Spleen (tissue), 11 donors: ENCODE results near the gene MGMT. TPM values are rescaled to one million over a fixed set of nuclear protein-coding genes. Genes with fewer than 3 reads are reported as not detected.

Experiments
- DNase-seq: peaks from one replicate; pipeline ENCODE4 v3.0.0-alpha.2; 2020
- H3K27ac ChIP-seq, 8 donors: fragments of 200-600 bp; sonication (generic) in 7 of 8; 1 replicate in 4 of 8; 2 replicates in 4 of 8; pipeline versions ENCODE4 v1.5.0 to v1.8.0; 2016 to 2021; ENCODE audit warnings: inconsistent platforms in 4 of 8, mild to moderate bottlenecking in 4 of 8, moderate library complexity in 1 of 8
- H3K27me3 ChIP-seq, 7 donors: fragments of 200-600 bp; sonication (generic) in 6 of 7; replicated peaks in 1 of 7; 1 replicate in 4 of 7; 2 replicates in 3 of 7; pipeline versions ENCODE4 v1.5.0 to v1.8.0; 2016 to 2021; ENCODE audit warnings: inconsistent platforms in 3 of 7, mild to moderate bottlenecking in 1 of 7
- H3K36me3 ChIP-seq, 6 donors: fragments of 200-600 bp; sonication (generic) in 5 of 6; 1 replicate in 4 of 6; 2 replicates in 2 of 6; pipeline versions ENCODE4 v1.5.0 to v1.8.0; 2016 to 2021; ENCODE audit warnings: inconsistent platforms in 2 of 6
- H3K4me1 ChIP-seq, 6 donors: fragments of 200-600 bp; sonication (generic) in 5 of 6; 1 replicate in 3 of 6; 2 replicates in 3 of 6; pipeline versions ENCODE4 v1.5.0 to v1.8.0; 2016 to 2021; ENCODE audit warnings: inconsistent platforms in 3 of 6
- H3K4me3 ChIP-seq, 8 donors: fragments of 200-600 bp; sonication (generic) in 7 of 8; 1 replicate in 4 of 8; 2 replicates in 4 of 8; pipeline versions ENCODE4 v1.5.0 to v1.8.0; 2016 to 2021; ENCODE audit warnings: inconsistent platforms in 4 of 8, mild to moderate bottlenecking in 4 of 8, moderate library complexity in 2 of 8
- H3K9me3 ChIP-seq, 8 donors: fragments of 200-600 bp; sonication (generic) in 7 of 8; 1 replicate in 4 of 8; 2 replicates in 4 of 8; pipeline versions ENCODE4 v1.5.0 to v1.8.0; 2016 to 2021; ENCODE audit warnings: inconsistent platforms in 4 of 8
- POLR2A ChIP-seq, 3 donors: fragments of 450-650 bp; IDR thresholded peaks; one replicate each; pipeline ENCODE4 v1.5.1; 2017; ENCODE audit warnings: antibody characterized with exemption in 3 of 3, mild to moderate bottlenecking in 1 of 3
- POLR2AphosphoS5 ChIP-seq, 3 donors: sonication (generic); formaldehyde crosslinking; IDR thresholded peaks; one replicate each; pipeline ENCODE4 v1.5.1; 2017; ENCODE audit warnings: antibody characterized with exemption in 3 of 3
- WGBS, 5 donors: extraction: QIAGEN DNeasy Blood & Tissue Kit in 3 of 5; methylation state at CpG; one replicate each; pipeline versions ENCODE4 v1.1.5 to v1.1.7; 2013 to 2018; 5-methylcytosine and 5-hydroxymethylcytosine counted together
- intact Hi-C: fragments of 100-400 bp; cut with DNase I; formaldehyde crosslinking; loops from one replicate; pipeline ENCODE4 v1.15.0; 2023; ENCODE audit warnings: low total_unique reads
- polyA plus RNA-seq, 3 donors: library from polyadenylated mRNA; stranded (reverse); fragments of 200-250 nt; gene quantifications; one replicate each; pipeline ENCODE4 v1.2.1, GENCODE V29; 2013
- total RNA-seq, 7 donors: library from RNA; depleted of rRNA in 3 of 7; stranded (reverse); fragments of >200 nt in 3 of 7; fragmentation: NEBNext Ultra II Directional in 4 of 7; extraction: Animal tissue kit (Norgen Biotek cat#: 25700) in 4 of 7; gene quantifications; one replicate each; pipeline versions ENCODE4 v1.1.0 to v1.2.1, GENCODE V29; 2016 to 2021
- TF ChIP-seq, protein P1 (sequence below), 11 experiments: fragments of 200-600 bp in 7 of 11; fragments of 450-650 bp in 4 of 11; sonication (generic) in 4 of 11; IDR thresholded peaks in 8 of 11; conservative IDR thresholded peaks in 3 of 11; 1 replicate in 7 of 11; 2 replicates in 4 of 11; pipeline versions ENCODE4 v1.4.0 to v1.8.0; 2016 to 2021; ENCODE audit warnings: antibody characterized with exemption in 11 of 11, inconsistent platforms in 4 of 11, mild to moderate bottlenecking in 1 of 11
- donor health status: healthy with polysubstance abuse.
- donor health status: DM: no; HTN: no; CAD: no; lungs with moderate emphysema.
- donor health status: DM: no; HTN: no; CAD: no.
- donor health status: Bipolar disorder and iron deficiency.
- donor health status: healthy.
- donor health status: DM: no; HTN: no; CAD: no.
- donor health status: DM: yes; HTN: yes; CAD: no.

MGMT gene
- total and polyA plus RNA-seq, 10 donors, result 14.3 to 33.4 (median 21.7) TPM

- no peak for DNase-seq
- 85 to 93% (median 91%) methylated on average over 11 of the region's 11 CpGs for WGBS, 5 donors
- intact Hi-C loops, result no loop called here
These were observed 7.6 kb downstream of the MGMT start for GRCh38 chr10:129474642-129475041.

DNA sequence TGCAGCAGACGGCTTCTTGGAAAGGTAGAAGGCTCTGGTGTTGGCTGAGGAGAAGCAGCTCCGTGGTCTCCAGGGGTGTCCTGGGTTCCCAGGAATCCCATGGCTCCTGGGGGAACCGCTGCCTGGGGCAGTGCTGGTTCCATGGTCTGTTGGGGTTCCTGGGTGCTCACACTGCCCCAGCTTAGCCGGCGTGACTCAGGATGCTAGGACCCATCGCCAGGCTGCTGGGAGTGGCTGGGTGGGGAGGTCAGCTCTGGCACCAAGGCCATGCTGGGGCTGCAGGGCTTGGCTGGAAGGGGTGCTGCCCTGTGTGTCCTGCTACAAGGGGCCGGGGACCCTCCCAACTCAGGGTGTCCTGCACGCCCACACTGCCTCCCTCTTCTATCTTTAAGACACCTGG is 9.4 kb downstream of the MGMT start:
- TF ChIP-seq POLR2A (IDR thresholded peaks at IDR 0.05) (no peak), POLR2AphosphoS5 (IDR thresholded peaks at IDR 0.05) (no peak)
- TF ChIP-seq, protein P1, sequence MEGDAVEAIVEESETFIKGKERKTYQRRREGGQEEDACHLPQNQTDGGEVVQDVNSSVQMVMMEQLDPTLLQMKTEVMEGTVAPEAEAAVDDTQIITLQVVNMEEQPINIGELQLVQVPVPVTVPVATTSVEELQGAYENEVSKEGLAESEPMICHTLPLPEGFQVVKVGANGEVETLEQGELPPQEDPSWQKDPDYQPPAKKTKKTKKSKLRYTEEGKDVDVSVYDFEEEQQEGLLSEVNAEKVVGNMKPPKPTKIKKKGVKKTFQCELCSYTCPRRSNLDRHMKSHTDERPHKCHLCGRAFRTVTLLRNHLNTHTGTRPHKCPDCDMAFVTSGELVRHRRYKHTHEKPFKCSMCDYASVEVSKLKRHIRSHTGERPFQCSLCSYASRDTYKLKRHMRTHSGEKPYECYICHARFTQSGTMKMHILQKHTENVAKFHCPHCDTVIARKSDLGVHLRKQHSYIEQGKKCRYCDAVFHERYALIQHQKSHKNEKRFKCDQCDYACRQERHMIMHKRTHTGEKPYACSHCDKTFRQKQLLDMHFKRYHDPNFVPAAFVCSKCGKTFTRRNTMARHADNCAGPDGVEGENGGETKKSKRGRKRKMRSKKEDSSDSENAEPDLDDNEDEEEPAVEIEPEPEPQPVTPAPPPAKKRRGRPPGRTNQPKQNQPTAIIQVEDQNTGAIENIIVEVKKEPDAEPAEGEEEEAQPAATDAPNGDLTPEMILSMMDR (IDR thresholded peaks at IDR 0.05 in 8 of 11, conservative IDR thresholded peaks at IDR 0.05 in 3 of 11), result no peak
- H3K4me1 ChIP-seq, result peaks cover 3 to 50% (median 25%) of the 10 kb centered on the region in 6 donors
- 85 to 96% (median 89%) methylated on average over 7 to 8 of the region's 8 CpGs for WGBS, 5 donors
- H3K4me3 ChIP-seq, result no peak overlapping the region
- H3K27ac ChIP-seq, result no peak overlapping the region
- H3K27me3 ChIP-seq, result no peaks in the 10 kb centered on the region
- intact Hi-C loops, result no loop called here
- no peak for DNase-seq
- peaks cover 0 to 16% (median 11%) of the 10 kb centered on the region in 8 donors for H3K9me3 ChIP-seq
- H3K36me3 ChIP-seq, result peaks cover 0 to 15% (median 4%) of the 10 kb centered on the region in 6 donors

More at GRCh38 chr10:129474642-129475041, 7.6 kb downstream of the MGMT start:
- no peaks in the 10 kb centered on the region for H3K27me3 ChIP-seq
- TF ChIP-seq POLR2AphosphoS5 (IDR thresholded peaks at IDR 0.05) (no peak), POLR2A (IDR thresholded peaks at IDR 0.05) (no peak)
- TF ChIP-seq, protein P1 (IDR thresholded peaks at IDR 0.05 in 8 of 11, conservative IDR thresholded peaks at IDR 0.05 in 3 of 11), result no peak
- no peak overlapping the region for H3K4me3 ChIP-seq
- H3K36me3 ChIP-seq, result peaks cover 0 to 23% (median 2%) of the 10 kb centered on the region in 6 donors
- peaks cover 0 to 2% (median 0%) of the 10 kb centered on the region in 8 donors for H3K9me3 ChIP-seq
- no peak overlapping the region for H3K27ac ChIP-seq
- peaks cover 3 to 56% (median 25%) of the 10 kb centered on the region in 6 donors for H3K4me1 ChIP-seq

DNA sequence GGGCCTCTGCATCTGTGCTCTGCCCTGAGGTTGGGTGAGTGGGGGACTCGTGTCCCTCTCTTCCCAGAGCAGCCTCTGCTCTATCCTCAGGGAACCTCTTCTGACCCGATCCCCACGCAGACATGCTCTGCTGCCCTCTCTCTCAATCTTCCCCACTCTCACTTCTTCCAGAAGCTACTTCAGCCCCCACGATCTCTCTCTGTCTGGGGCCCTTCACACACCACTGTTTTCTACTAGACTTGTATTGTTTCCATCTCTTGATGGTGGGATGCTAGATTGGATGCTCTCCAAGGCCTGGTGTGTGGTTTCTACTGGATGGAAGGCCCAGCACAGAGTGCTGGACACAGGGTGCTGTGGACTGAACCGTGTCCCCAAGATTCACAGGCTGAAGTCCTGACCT is 10.0 kb downstream of the MGMT start:
- 87 to 96% (median 95%) methylated on average over 5 of the region's 5 CpGs for WGBS, 5 donors
- Histone ChIP-seq H3K27ac (no peak overlapping the region), H3K4me3 (no peak overlapping the region), H3K9me3 (peaks cover 3 to 22% (median 18%) of the 10 kb centered on the region in 8 donors), H3K4me1 (peaks cover 3 to 50% (median 25%) of the 10 kb centered on the region in 6 donors), H3K27me3 (no peaks in the 10 kb centered on the region), H3K36me3 (peaks cover 0 to 9% (median 4%) of the 10 kb centered on the region in 6 donors)
- TF ChIP-seq, protein P1 (IDR thresholded peaks at IDR 0.05 in 8 of 11, conservative IDR thresholded peaks at IDR 0.05 in 3 of 11), result no peak
- TF ChIP-seq POLR2AphosphoS5 (IDR thresholded peaks at IDR 0.05), result no peak
- TF ChIP-seq POLR2A (IDR thresholded peaks at IDR 0.05), result no peak
- intact Hi-C loops, result no loop called here
- DNase-seq, result no peak

DNA sequence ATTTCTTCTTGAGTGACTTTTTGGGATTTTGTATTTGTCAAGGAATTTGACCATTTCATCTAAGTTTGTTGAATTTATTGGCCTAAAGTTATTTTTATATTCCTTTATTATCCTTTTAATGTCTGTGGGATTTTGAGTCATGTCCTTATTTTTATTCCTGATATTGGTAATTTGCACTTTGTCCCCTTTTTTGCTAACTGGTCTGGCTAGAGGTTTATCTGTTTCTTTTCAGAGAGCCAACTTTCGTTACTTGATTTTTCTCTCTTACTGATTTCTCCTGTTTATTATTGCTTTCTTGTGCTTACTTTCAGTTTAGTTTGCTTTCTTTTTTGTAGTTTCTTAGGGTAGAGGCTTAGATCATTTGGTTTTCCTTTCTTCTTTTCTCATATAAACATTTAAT is 14.6 kb downstream of the MGMT start:
- H3K4me1 ChIP-seq, result peaks cover 0 to 8% (median 2%) of the 10 kb centered on the region in 6 donors
- WGBS, 5 donors, result 91 to 98% (median 94%) methylated on average over 1 of the region's 1 CpG
- intact Hi-C loops, result no loop called here

More for the DNA sequence above, 14.6 kb downstream of the MGMT start:
- peaks cover 12 to 62% (median 54%) of the 10 kb centered on the region in 8 donors for H3K9me3 ChIP-seq
- peaks cover 0 to 9% (median 0%) of the 10 kb centered on the region in 6 donors for H3K36me3 ChIP-seq
- no peak overlapping the region for H3K27ac ChIP-seq
- no peak for DNase-seq
- no peak overlapping the region for H3K4me3 ChIP-seq
- H3K27me3 ChIP-seq, result no peaks in the 10 kb centered on the region
- TF ChIP-seq, protein P1 (IDR thresholded peaks at IDR 0.05 in 8 of 11, conservative IDR thresholded peaks at IDR 0.05 in 3 of 11), result no peak
- TF ChIP-seq POLR2AphosphoS5 (IDR thresholded peaks at IDR 0.05), result no peak
- TF ChIP-seq POLR2A (IDR thresholded peaks at IDR 0.05), result no peak
